Amniotic epithelial cell (primary cell): Measurements from ENCODE around the gene GAB3.
"Not testable (repeated sequence)": the region's sequence is repeated elsewhere in the genome, so short reads cannot be mapped to it uniquely, and the experiment has no call there.

Experiments
- DNase-seq: peaks from one replicate; pipeline ENCODE4 v3.0.0-alpha.2; 2010; ENCODE audit warnings: low read depth

GAB3 gene

GRCh38 chrX:154719132-154719675 is 31.7 kb downstream of the GAB3 start:
- peak; percentile 93 for DNase-seq

GRCh38 chrX:154718616-154719015 is 32.3 kb downstream of the GAB3 start:
- DNase-seq = no peak

GRCh38 chrX:154717824-154718223 is 33.1 kb downstream of the GAB3 start:
- DNase-seq = peak; percentile 80

GRCh38 chrX:154715825-154716224 is 35.1 kb downstream of the GAB3 start:
- no peak for DNase-seq

- peak; percentile 37 for DNase-seq
Observed at GRCh38 chrX:154714925-154715324, 36.0 kb downstream of the GAB3 start.

GRCh38 chrX:154712781-154713740 is 37.8 kb downstream of the GAB3 start:
- DNase-seq = peak; percentile 86

GRCh38 chrX:154711264-154711663 is 39.6 kb downstream of the GAB3 start:
- DNase-seq = no peak

GRCh38 chrX:154710309-154710708 is 40.6 kb downstream of the GAB3 start:
- DNase-seq = no peak

- DNase-seq = no peak
Observed at GRCh38 chrX:154698630-154699248, 52.1 kb downstream of the GAB3 start.

GRCh38 chrX:154696676-154697045 is 54.2 kb downstream of the GAB3 start:
- DNase-seq = peak; percentile 58

GRCh38 chrX:154695911-154696675 is 54.8 kb downstream of the GAB3 start:
- DNase-seq = peak; percentile 81

- no peak for DNase-seq
Observed at GRCh38 chrX:154693394-154693793, 57.5 kb downstream of the GAB3 start.

GRCh38 chrX:154690438-154690837 is 60.4 kb downstream of the GAB3 start:
- not testable (repeated sequence) for DNase-seq

- not testable (repeated sequence) for DNase-seq
Observed at GRCh38 chrX:154672084-154672483, 78.8 kb downstream of the GAB3 start.

- DNase-seq = not testable (repeated sequence)
Observed at GRCh38 chrX:154670848-154671247, 80.0 kb downstream of the GAB3 start.

GRCh38 chrX:154661899-154662298 is 89.0 kb downstream of the GAB3 start:
- DNase-seq = no peak

GRCh38 chrX:154661170-154661569 is 89.7 kb downstream of the GAB3 start:
- no peak for DNase-seq

GRCh38 chrX:154660541-154660940 is 90.3 kb downstream of the GAB3 start:
- peak; percentile 10 for DNase-seq

- DNase-seq = no peak
Observed at GRCh38 chrX:154658957-154659356, 91.9 kb downstream of the GAB3 start.

- DNase-seq = no peak
Observed at GRCh38 chrX:154658187-154658586, 92.7 kb downstream of the GAB3 start.

- no peak for DNase-seq
Observed at GRCh38 chrX:154657226-154657805, 93.6 kb downstream of the GAB3 start.

GRCh38 chrX:154655786-154656185 is 95.1 kb downstream of the GAB3 start:
- DNase-seq = no peak
